NCI-H2227 treated with DMSO at 0.1 percent for 48 hours (cell line): ENCODE results near the gene ULK3.

Source experiments
- DNase-seq: peaks from one replicate; lab custom pipeline; 2025; lab: John Stamatoyannopoulos, UW

ULK3 gene

GRCh38 chr15:74868059-74868458, 25.1 kb upstream of the ULK3 start:
- no peak for DNase-seq

DNA sequence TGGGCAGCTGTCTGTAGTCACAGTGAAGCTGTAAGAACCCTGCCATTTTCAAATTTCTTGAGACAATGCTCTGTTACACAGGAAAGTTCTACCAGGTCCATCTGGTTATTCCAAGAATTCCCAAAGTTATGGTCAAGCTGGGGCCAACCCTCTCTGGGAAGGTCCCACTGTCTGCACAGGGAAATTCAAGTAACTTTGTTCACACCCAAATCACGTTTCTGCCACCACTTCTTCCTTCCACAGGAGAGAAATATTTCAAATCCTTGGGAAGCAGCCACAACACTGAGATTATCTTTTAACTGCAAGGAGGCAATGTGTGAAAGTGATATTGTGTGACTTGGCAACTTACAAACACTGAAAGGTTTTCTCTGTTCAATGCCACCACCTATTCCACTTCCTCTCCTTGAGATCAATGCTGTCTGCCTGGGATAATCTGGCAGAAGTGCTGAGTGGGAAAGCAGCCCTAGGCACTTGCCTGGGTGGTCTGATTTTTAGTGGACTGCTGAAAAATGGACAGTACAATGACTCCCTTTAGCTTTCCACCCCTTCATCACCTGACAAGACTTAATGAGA, 24.6 kb upstream of the ULK3 start:
- no peak for DNase-seq

- no peak for DNase-seq
These were observed 23.1 kb upstream of the ULK3 start for GRCh38 chr15:74866090-74866489.

DNA sequence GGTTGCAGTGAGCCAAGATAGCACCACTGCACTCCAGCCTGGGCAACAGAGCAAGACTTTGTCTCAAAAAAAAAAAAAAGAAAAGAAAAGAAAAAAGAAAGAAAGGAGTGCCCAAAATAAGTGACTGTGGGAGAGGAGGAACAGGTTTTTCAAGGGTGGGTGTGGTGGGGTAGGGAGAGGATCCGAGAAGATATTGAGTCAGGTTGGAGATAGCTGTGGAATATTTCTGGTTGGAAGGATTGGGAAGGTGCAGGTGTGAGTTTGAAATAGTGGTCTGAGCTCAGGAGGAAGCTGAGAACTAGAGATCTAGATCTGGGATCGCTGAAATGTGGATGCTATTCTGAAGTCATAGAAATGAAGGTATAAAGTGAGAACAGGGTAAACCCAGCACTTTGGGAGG, 22.4 kb upstream of the ULK3 start:
- no peak for DNase-seq

GRCh38 chr15:74864296-74864695, 21.3 kb upstream of the ULK3 start:
- DNase-seq: no peak

DNA sequence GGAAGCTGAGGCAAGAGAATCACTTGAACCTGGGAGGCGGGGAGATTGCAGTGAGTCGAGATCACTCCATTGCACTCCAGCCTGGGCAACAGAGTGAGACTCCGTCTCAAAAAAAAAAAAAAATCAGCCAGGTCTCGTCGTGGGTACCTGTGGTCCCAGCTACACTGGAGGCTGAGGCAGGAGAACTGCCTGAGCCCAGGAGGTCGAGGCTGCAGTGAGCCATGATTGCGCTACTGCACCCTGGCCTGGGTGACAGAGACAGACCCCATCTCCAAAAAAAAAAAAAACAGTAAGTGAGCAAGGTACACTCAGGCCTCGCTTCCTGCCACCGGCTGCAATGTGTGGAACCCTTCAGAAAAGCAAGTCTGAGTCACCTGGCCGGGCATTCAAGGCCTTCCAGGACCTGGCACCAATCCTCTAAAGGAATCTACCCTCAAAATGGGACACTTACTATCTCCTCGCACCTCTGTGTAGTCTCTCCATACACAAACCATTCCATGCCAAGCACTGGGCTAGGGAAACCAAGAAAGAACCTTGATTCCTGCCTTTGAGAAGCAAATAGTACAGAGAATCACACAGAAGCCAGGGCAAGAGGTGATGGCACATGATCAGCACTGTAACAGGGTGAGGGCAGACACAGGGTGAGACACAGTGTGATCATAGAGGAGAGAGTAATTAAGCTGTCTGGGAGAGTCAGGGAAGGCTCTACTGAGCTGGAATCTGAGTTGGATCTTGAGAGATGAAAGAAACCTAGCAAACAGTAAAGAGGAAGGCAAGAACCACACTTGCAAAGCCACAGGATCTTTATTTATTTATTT, 20.5 kb upstream of the ULK3 start:
- no peak for DNase-seq

GRCh38 chr15:74858369-74858740, 15.4 kb upstream of the ULK3 start:
- no peak for DNase-seq

- no peak for DNase-seq
These were observed 14.9 kb upstream of the ULK3 start for GRCh38 chr15:74857671-74858368.

GRCh38 chr15:74857082-74857655, 14.2 kb upstream of the ULK3 start:
- no peak for DNase-seq

DNA sequence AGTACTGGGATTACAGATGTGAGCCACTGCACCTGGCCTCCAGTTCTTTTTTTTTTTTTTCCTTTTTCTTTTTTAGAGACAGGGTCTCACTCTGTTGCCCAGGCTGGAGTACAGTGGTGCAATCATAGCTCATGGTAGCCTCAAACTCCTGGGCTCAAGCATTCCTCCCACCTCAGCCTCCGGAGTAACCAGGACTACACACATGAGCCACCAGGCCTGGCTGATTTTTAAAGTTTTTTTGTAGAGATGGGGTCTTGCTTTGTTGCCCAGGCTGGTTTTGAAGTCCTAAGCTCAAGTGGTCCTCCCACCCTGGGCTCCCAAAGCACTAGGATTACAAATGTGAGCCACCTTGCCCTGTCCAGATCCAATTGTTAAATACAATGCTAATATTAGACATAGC, 13.6 kb upstream of the ULK3 start:
- DNase-seq: no peak

GRCh38 chr15:74855857-74856256, 12.9 kb upstream of the ULK3 start:
- DNase-seq: no peak

GRCh38 chr15:74854453-74855022, 11.6 kb upstream of the ULK3 start:
- DNase-seq: no peak

- no peak for DNase-seq
These were observed 9.0 kb upstream of the ULK3 start for GRCh38 chr15:74851960-74852359.

- DNase-seq: no peak
These were observed 7.4 kb upstream of the ULK3 start for GRCh38 chr15:74850393-74850792.

DNA sequence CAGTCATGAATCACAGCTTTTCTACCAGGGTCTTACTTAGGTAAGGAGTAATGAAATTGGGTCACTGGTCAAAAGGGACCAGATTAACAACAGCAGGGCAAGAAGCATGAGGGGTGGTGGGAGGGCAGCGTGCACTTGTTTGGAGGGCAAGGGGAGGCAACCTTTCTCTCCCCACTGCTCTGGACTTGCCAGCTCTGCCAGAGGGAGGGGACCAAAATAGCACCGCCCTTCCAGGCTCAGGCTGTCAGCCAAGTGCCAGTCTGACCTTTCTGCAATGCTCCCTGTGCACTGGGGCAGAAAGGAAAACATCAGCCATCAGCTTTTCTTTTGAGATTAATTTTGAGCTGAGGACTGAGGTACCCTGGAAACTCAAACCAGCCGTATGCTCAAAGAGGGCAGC, 4.5 kb upstream of the ULK3 start:
- no peak for DNase-seq

DNA sequence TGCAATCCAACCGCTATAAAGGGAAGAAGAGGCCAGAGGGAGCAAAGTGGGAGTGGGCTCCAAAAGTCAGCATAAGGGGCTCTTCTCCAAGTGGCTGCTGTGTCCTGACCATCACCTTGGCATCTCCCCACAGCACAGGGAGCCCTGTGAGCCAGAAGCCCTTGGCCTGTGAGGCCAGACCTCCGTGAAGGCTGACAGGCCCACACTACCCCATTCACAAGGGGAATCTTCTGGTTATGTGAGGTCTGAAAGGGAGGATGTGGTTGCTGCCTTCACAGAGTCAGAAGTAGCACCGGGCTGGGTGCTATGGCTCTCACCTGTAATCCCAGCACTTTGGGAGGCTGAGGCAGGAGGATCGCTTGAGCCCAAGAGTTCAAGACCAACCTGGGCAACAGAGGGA, 2.6 kb upstream of the ULK3 start:
- DNase-seq: no peak

DNA sequence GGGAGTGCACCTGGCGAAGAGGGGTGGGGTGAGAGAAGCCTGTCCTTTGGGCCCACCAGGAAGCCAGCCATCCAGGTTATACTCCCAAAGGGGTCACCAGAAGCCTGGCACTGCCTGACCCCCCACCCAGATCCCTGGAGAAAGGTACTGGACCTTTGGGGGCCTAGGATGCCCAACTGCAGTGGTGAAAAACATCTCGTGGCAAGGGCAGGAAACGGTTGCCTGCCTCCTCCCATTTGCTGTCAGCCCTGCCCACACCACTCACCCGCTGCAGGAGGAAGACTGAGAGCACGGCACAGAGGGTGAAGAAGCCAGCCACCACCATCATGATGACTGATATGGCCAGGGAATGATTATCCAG, 2.2 kb upstream of the ULK3 start:
- no peak for DNase-seq

- DNase-seq: no peak
These were observed 1.6 kb upstream of the ULK3 start for GRCh38 chr15:74844319-74845207.

DNA sequence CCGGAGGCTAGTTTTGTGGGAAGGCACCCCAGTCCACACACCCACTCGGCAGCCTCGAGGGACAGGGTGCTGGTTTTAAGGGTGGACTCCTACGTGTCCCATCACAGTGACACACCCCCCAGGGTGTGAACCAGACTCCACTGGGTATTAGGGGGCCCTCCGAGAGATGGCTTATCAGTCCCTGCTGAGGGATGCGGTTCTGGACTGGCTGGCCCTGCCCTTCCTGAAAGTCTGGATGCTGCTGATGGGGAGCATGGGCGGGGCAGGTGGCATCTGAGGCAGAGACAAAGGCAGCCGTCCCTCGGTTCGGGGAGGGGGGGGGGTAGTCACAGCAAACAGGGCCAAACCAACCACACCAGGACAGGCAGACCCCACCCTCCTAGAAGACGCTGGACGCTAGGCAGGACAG, 939 bp upstream of the ULK3 start:
- DNase-seq: no peak

DNA sequence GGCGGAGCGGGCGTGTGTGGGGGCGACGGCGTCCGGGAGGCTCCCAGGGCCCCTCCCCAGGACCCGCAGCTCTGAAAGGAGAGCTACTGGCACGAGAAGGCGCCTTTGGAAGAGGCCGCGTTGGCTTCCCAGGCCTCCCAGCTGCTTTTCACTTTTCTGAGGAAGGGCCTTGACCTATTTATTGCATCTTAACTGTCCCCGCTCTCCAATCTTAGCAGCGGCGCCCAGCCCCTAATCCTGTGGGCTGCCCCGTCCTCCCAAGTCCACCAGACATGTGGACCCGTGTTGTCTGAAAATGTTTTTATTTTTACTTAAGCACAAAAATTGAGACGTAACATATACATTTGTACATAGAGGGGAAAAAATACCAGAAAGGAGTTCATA, 481 bp upstream of the ULK3 start:
- no peak for DNase-seq

DNA sequence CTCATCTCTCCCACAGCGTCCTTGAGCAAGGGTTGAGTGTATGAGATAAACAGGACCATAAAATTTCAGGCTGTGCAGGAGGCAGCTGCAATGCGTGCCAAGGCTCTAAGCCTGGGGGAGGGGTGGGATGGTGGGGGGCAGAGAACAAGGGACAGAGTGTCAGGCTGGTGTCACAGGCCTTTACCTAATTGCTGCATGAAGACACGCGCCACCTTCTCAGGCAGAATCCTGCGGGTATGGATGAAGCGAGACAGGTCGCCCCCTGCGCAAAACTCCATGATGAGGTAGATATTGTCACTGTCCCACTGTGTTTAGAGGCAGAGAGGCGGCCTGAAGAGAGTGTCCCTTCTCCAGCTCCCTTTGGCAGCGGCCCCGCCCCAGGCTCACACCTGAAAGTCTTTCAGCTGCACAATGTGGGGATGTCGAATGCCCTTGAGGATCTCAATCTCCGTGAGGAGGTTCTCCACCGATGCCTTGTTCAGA, 1.0 kb downstream of the ULK3 start:
- DNase-seq: no peak
